Psoas muscle (tissue), 8 donors: ENCODE results near the gene BMPR1B. TPM values are rescaled to one million over a fixed set of nuclear protein-coding genes. Genes with fewer than 3 reads are reported as not detected.
A peak's percentile ranks its signal among the peaks of the same experiment; 100 is the strongest.

Source experiments
- ATAC-seq, 4 donors: fragments of 200-7000 bp; cut with Tn5 transposase; one replicate each; pipeline ENCODE4 v1.9.1; 2020; ENCODE audit warnings: moderate library complexity in 3 of 4, mild to moderate bottlenecking in 2 of 4
- DNase-seq, 2 donors: peaks; one replicate each; pipeline ENCODE4 v3.0.0-alpha.2; 2020
- H3K27ac ChIP-seq: fragments of 200-600 bp; one replicate; pipeline ENCODE4 v1.8.0; 2022
- H3K27me3 ChIP-seq, 3 donors: fragments of 200-600 bp in 1 of 3; one replicate each; pipeline versions ENCODE4 v1.6.1 to v1.8.0; 2013 to 2022; ENCODE audit warnings: low read length in 2 of 3, mild to moderate bottlenecking in 2 of 3, moderate library complexity in 1 of 3; ENCODE audit not compliant: insufficient read depth in 3 of 3
- H3K36me3 ChIP-seq, 2 donors: fragments of 200-600 bp in 1 of 2; one replicate each; pipeline versions ENCODE4 v1.6.1 to v1.8.0; 2013 to 2022; ENCODE audit warnings: low read depth in 1 of 2, mild to moderate bottlenecking in 1 of 2, moderate library complexity in 1 of 2; ENCODE audit not compliant: insufficient read depth in 1 of 2
- H3K4me1 ChIP-seq: fragments of 200-600 bp; one replicate; pipeline ENCODE4 v1.8.0; 2022
- H3K4me3 ChIP-seq: fragments of 200-600 bp; one replicate; pipeline ENCODE4 v1.8.0; 2022; ENCODE audit warnings: mild to moderate bottlenecking
- H3K9me3 ChIP-seq: fragments of 200-600 bp; one replicate; pipeline ENCODE4 v1.8.0; 2022
- WGBS, 3 donors: extraction: QIAGEN DNeasy Blood & Tissue Kit; methylation state at CpG; one replicate each; pipeline versions ENCODE4 v1.1.6 to v1.1.7; 2013; 5-methylcytosine and 5-hydroxymethylcytosine counted together
- intact Hi-C, 2 donors: fragments of 100-400 bp; cut with DNase I; formaldehyde crosslinking; loops; one replicate each; pipeline versions ENCODE4 v1.11.0 to v1.14.2; 2022
- polyA plus RNA-seq, 3 donors: library from polyadenylated mRNA; stranded (reverse); fragments of 200-250 nt; gene quantifications; one replicate each; pipeline ENCODE4 v1.2.3, GENCODE V29; 2013
- total RNA-seq, 4 donors: library from RNA; stranded (reverse); fragmentation: NEBNext Ultra II Directional in 2 of 4; extraction: Animal tissue kit (Norgen Biotek cat#: 25700) in 2 of 4; gene quantifications; one replicate each; pipeline versions ENCODE4 v1.2.1 to v1.2.4, GENCODE V29; 2021 to 2023
- TF ChIP-seq, protein P1 (sequence below): fragments of 200-600 bp; IDR thresholded peaks from one replicate; pipeline ENCODE4 v1.8.0; 2022; ENCODE audit warnings: antibody characterized with exemption
- donor health status: healthy with polysubstance abuse.
- donor health status: DM: no; HTN: no; CAD: no; lungs with moderate emphysema.
- donor health status: Bipolar disorder and iron deficiency.
- donor health status: healthy.
- donor health status: DM: yes; HTN: yes; CAD: no.
- donor health status: DM: no; HTN: no; CAD: no.
- donor health status: DM: no; HTN: no; CAD: no.
- donor health status: DM: yes; HTN: yes; CAD: no.

The BMPR1B gene
- total and polyA plus RNA-seq, 7 donors = 0.26 to 13.0 (median 1.0) TPM

DNA sequence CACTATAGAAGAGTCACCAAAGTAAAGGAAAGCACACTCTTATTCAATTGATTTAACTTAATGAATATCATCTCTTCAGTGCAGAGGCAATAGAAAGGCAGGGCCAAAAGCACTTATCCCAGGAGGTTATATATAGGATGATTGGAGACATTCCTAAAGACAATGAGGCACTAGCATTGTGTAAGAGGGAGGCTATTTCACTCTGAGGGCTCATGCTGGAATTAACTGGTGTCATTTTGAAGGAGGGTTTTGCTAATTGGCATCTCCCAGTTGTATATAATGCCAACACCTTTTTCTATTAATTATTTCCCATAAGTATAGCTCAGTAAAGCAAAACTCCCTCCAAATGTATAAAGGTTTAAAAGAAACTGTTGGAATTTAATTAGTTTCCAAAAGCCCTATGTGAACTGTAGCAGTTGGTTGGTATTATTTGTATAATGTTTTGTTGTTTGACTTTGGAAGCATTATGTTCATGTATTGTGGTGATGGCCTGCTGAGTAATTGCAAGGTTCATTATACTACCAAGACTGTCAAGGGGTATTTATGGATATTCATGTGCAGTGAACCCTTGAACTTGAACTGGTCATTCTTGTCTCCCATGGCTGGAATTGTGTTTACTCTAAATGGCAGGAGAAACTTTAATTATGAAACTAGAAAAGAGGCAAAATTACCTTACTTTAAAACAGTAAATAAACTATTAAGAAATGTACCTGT is 270.3 kb downstream of the BMPR1B start:
- intact Hi-C loops = no loop called here
- no peaks in the 10 kb centered on the region for H3K9me3 ChIP-seq
- H3K4me1 ChIP-seq = no peaks in the 10 kb centered on the region
- H3K27me3 ChIP-seq = no peaks in the 10 kb centered on the region
- TF ChIP-seq, protein P1, sequence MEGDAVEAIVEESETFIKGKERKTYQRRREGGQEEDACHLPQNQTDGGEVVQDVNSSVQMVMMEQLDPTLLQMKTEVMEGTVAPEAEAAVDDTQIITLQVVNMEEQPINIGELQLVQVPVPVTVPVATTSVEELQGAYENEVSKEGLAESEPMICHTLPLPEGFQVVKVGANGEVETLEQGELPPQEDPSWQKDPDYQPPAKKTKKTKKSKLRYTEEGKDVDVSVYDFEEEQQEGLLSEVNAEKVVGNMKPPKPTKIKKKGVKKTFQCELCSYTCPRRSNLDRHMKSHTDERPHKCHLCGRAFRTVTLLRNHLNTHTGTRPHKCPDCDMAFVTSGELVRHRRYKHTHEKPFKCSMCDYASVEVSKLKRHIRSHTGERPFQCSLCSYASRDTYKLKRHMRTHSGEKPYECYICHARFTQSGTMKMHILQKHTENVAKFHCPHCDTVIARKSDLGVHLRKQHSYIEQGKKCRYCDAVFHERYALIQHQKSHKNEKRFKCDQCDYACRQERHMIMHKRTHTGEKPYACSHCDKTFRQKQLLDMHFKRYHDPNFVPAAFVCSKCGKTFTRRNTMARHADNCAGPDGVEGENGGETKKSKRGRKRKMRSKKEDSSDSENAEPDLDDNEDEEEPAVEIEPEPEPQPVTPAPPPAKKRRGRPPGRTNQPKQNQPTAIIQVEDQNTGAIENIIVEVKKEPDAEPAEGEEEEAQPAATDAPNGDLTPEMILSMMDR = no peak
- no peaks in the 10 kb centered on the region for H3K36me3 ChIP-seq
- DNase-seq = no peak
- ATAC-seq = no peak
- no peak overlapping the region for H3K4me3 ChIP-seq
- H3K27ac ChIP-seq = no peak overlapping the region

DNA sequence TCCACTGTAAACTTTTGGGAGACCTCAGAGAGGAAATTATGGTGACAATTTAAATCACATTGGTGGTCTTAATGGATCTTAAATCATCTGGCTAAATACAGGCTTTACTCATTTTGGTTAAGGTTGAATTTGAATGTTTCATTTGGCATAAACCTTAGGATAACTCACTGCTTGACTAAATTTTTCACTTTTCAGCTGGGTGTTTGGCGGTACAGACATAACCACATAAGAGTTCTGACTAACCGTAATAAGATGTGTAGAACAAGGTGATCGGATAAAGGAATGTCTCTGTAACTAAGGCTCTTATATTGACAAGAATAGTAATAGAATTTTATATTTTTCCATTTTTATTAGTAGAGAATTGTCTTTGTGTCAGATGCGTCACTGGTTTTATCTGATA is 281.0 kb downstream of the BMPR1B start:
- DNase-seq (no peak), ATAC-seq (no peak)
- no peak overlapping the region for H3K4me3 ChIP-seq
- no peaks in the 10 kb centered on the region for H3K4me1 ChIP-seq
- no peaks in the 10 kb centered on the region for H3K27me3 ChIP-seq
- no peaks in the 10 kb centered on the region for H3K9me3 ChIP-seq
- no peaks in the 10 kb centered on the region for H3K36me3 ChIP-seq
- intact Hi-C loops = no loop called here
- no peak overlapping the region for H3K27ac ChIP-seq
- TF ChIP-seq, protein P1 = no peak
- WGBS, 3 donors = 96 to 98% (median 98%) methylated on average over 4 of the region's 4 CpGs

DNA sequence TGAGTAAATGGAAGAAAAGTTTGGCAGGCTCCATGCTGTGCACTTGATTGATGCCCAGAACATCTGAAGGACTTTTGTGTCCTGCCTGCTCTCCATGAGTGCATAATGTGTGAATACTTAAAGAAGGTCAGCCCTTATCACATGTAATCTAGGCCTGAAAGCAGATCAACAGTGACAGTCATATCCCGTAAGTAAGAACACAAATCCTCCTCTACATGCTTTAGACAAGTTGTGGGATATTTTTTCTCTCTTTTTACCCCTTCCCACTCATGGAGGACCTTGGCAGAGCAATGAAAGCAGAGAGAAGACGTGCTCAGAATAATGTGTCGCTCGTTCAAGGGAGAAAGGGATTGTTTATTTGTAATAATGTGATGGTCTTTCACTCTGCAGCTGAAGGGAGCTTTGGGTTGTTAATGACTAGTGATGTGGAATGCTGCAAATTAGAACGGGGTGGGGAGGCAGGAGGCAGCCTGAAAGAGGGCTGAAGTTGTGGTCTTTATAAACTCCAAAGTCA is 286.6 kb downstream of the BMPR1B start:
- Histone ChIP-seq H3K27ac (no peak overlapping the region), H3K36me3 (no peaks in the 10 kb centered on the region), H3K4me3 (no peak overlapping the region), H3K4me1 (no peaks in the 10 kb centered on the region), H3K9me3 (no peaks in the 10 kb centered on the region), H3K27me3 (no peaks in the 10 kb centered on the region)
- 36 to 54% (median 48%) methylated on average over 5 of the region's 5 CpGs for WGBS, 3 donors
- ATAC-seq (peak in 1 of 4 donors; percentile 48), DNase-seq (no peak)
- intact Hi-C loops = no loop called here
- TF ChIP-seq, protein P1 = no peak

DNA sequence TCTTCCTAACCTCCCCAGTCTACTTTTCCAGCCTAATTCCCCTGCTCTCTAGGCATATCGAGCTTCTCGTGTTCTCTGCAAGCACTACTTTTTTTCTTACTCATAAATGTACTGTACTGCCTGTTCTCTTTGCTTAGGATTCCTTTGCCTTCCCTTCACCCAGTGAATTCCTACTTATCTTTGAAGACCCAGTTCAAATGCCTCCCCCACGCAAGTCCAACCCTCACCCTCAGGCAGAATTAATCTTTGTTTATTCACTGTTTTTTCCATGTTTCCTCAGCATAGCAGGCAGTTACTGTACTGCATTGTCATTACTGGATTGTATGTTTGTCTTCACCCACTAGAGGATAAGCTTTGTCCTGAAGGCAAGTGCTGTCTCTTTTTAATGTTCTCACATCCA is 287.7 kb downstream of the BMPR1B start:
- intact Hi-C loops = no loop called here
- Histone ChIP-seq H3K4me1 (peaks cover 8% of the 10 kb centered on the region), H3K36me3 (no peaks in the 10 kb centered on the region), H3K9me3 (no peaks in the 10 kb centered on the region), H3K27me3 (no peaks in the 10 kb centered on the region), H3K27ac (no peak overlapping the region), H3K4me3 (no peak overlapping the region)
- 44 to 75% (median 61%) methylated on average over 3 of the region's 3 CpGs for WGBS, 3 donors
- no peak for DNase-seq
- ATAC-seq = no peak
- TF ChIP-seq, protein P1 = no peak

DNA sequence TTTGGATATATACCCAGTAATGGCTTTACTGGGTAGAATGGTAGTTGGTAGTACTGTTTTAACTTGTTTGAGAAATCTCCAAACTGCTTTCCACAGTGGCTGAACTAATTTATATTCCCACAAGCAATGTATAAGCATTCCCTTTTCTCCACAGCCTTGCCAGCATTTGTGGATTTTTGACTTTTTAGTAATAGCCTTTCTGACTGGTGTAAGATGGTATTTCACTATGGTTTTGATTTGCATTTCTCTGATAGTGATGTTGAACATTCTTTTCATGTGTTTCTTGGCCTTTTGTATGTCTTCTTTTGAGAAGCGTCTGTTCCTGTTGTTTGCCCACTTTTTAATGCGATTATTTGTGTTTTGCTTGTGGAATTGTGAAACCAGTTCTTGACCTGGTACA is 290.5 kb downstream of the BMPR1B start:
- no peak overlapping the region for H3K27ac ChIP-seq
- H3K4me1 ChIP-seq = peaks cover 18% of the 10 kb centered on the region
- DNase-seq (no peak), ATAC-seq (no peak)
- H3K4me3 ChIP-seq = no peak overlapping the region
- H3K36me3 ChIP-seq = no peaks in the 10 kb centered on the region
- no peaks in the 10 kb centered on the region for H3K27me3 ChIP-seq
- TF ChIP-seq, protein P1 = no peak
- intact Hi-C loops = no loop called here
- H3K9me3 ChIP-seq = no peaks in the 10 kb centered on the region
- 95 to 99% (median 97%) methylated on average over 2 of the region's 2 CpGs for WGBS, 3 donors
